Neural crest cell (in vitro differentiated cells): ENCODE data around the gene COX6B1. TPM values are rescaled to one million over a fixed set of nuclear protein-coding genes. Genes with fewer than 3 reads are reported as not detected.
A peak's percentile ranks its signal among the peaks of the same experiment; 100 is the strongest.
"Not testable (repeated sequence)": the region's sequence is repeated elsewhere in the genome, so short reads cannot be mapped to it uniquely, and the experiment has no call there.

Experiments used
- DNase-seq: peaks from one replicate; pipeline ENCODE4 v3.0.0; 2021; ENCODE audit warnings: low read depth, mixed read lengths, low spot score
- H3K27ac Mint-ChIP-seq: one replicate; pipeline ENCODE4 v1.8.0; 2021; ENCODE audit warnings: mild to moderate bottlenecking, mixed read lengths; ENCODE audit not compliant: unreplicated experiment
- H3K27me3 Mint-ChIP-seq: 2 replicates; pipeline ENCODE4 v1.8.0; 2021; ENCODE audit warnings: low read depth, mild to moderate bottlenecking, mixed read lengths
- H3K36me3 Mint-ChIP-seq: 2 replicates; pipeline ENCODE4 v1.8.0; 2021; ENCODE audit warnings: low read depth, mild to moderate bottlenecking, mixed read lengths
- H3K4me1 Mint-ChIP-seq: 2 replicates; pipeline ENCODE4 v1.8.0; 2021; ENCODE audit warnings: mixed read lengths
- H3K4me3 Mint-ChIP-seq: one replicate; pipeline ENCODE4 v1.8.0; 2021; ENCODE audit warnings: mild to moderate bottlenecking, mixed read lengths
- H3K9me3 Mint-ChIP-seq: 2 replicates; pipeline ENCODE4 v1.8.0; 2021; ENCODE audit warnings: mixed read lengths
- CTCF ChIP-seq: fragments of 200-600 bp; sonication (generic); conservative IDR thresholded peaks from 2 replicates; pipeline ENCODE4 v1.5.0; 2021; ENCODE audit warnings: antibody characterized with exemption, mild to moderate bottlenecking
- total RNA-seq: library from RNA; stranded (reverse); gene quantifications from 2 replicates; pipeline ENCODE4 v1.2.1, GENCODE V29; 2021

The COX6B1 gene
- total RNA-seq, 1 donor from 2014 or later = 339 TPM

GRCh38 chr19:35675589-35676140 lies 27.5 kb downstream of the COX6B1 start:
- TF ChIP-seq CTCF = no peak
- no peak overlapping the region for H3K4me3 Mint-ChIP-seq
- no peaks in the 10 kb centered on the region for H3K36me3 Mint-ChIP-seq
- H3K27ac Mint-ChIP-seq = no peak overlapping the region
- peaks cover 5% of the 10 kb centered on the region for H3K4me1 Mint-ChIP-seq
- no peaks in the 10 kb centered on the region for H3K9me3 Mint-ChIP-seq
- no peak for DNase-seq
- H3K27me3 Mint-ChIP-seq = peaks cover 41% of the 10 kb centered on the region

- Mint-ChIP-seq H3K4me1 (peaks cover 4% of the 10 kb centered on the region), H3K9me3 (no peaks in the 10 kb centered on the region), H3K27me3 (no peaks in the 10 kb centered on the region), H3K4me3 (no peak overlapping the region), H3K27ac (no peak overlapping the region), H3K36me3 (no peaks in the 10 kb centered on the region)
- TF ChIP-seq CTCF = no peak
- no peak for DNase-seq
Measured at GRCh38 chr19:35689836-35690235, 41.7 kb downstream of the COX6B1 start.

GRCh38 chr19:35691106-35691505 lies 43.0 kb downstream of the COX6B1 start:
- H3K9me3 Mint-ChIP-seq, H3K36me3 Mint-ChIP-seq, DNase-seq, H3K4me1 Mint-ChIP-seq, H3K27ac Mint-ChIP-seq, H3K4me3 Mint-ChIP-seq, H3K27me3 Mint-ChIP-seq: not testable (repeated sequence)

- Mint-ChIP-seq H3K9me3 (no peaks in the 10 kb centered on the region), H3K27me3 (no peaks in the 10 kb centered on the region), H3K4me1 (peaks cover 4% of the 10 kb centered on the region), H3K27ac (no peak overlapping the region), H3K36me3 (no peaks in the 10 kb centered on the region), H3K4me3 (no peak overlapping the region)
- TF ChIP-seq CTCF = no peak
- no peak for DNase-seq
Measured at GRCh38 chr19:35692010-35692409, 43.9 kb downstream of the COX6B1 start.

- Mint-ChIP-seq H3K27ac (no peak overlapping the region), H3K9me3 (no peaks in the 10 kb centered on the region), H3K27me3 (no peaks in the 10 kb centered on the region), H3K4me1 (peaks cover 4% of the 10 kb centered on the region), H3K36me3 (no peaks in the 10 kb centered on the region), H3K4me3 (no peak overlapping the region)
- TF ChIP-seq CTCF = no peak
- no peak for DNase-seq
Measured at GRCh38 chr19:35693422-35693821, 45.3 kb downstream of the COX6B1 start.

GRCh38 chr19:35693835-35694599 lies 45.9 kb downstream of the COX6B1 start:
- H3K4me1 Mint-ChIP-seq = peaks cover 4% of the 10 kb centered on the region
- H3K36me3 Mint-ChIP-seq = no peaks in the 10 kb centered on the region
- peak; percentile 91 for DNase-seq
- peak; percentile 98 for TF ChIP-seq CTCF
- no peaks in the 10 kb centered on the region for H3K9me3 Mint-ChIP-seq
- H3K4me3 Mint-ChIP-seq = no peak overlapping the region
- H3K27ac Mint-ChIP-seq = no peak overlapping the region
- peaks cover 2% of the 10 kb centered on the region for H3K27me3 Mint-ChIP-seq
